Measurements from ENCODE around the gene ABHD12. TPM values are rescaled to one million over a fixed set of nuclear protein-coding genes. Genes with fewer than 3 reads are reported as not detected.

Gene ABHD12
- total RNA-seq, 2 experiments from 2014 or later = 13.0 to 14.7 TPM

DNA sequence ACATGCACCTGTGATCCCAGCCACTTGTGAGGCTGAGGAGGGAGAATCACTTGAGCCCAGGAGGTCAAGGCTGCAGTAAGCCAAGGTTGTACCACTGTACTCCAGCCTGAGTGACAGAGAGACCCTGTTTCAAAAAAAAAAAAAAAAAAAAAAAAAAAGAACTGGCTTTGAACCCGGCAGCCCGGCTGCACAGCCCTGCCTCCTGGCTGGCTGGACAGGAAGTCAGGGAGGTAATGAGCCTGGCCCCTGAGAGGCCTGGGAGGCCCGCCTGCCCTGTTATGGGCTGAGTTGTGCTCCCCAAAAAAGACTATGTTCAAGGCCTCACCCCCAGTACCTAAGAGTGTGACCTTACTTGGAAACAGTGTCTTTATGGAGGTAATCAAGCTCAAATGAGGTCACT, 65.6 kb downstream of the ABHD12 start:
- H3K27ac Mint-ChIP-seq = no peak overlapping the region
- H3K27me3 Mint-ChIP-seq (ENCODE audit: low read depth) = no peaks in the 10 kb centered on the region
- intact Hi-C loops (cut with micrococcal nuclease) = no loop called here
- CTCF ChIA-PET = interaction anchor here (1.5 kb wide), 1 partner anchor 29 kb away, joined by 4 read pairs; no protein-coding TSS in a partner anchor
- no peaks in the 10 kb centered on the region for H3K9me3 Mint-ChIP-seq
- no peak for DNase-seq
- H3K36me3 Mint-ChIP-seq (ENCODE audit: low read depth) = peaks cover 10% of the 10 kb centered on the region
- peaks cover 8% of the 10 kb centered on the region for H3K4me1 Mint-ChIP-seq (ENCODE audit: low read depth)
- no peak overlapping the region for H3K4me3 Mint-ChIP-seq

DNA sequence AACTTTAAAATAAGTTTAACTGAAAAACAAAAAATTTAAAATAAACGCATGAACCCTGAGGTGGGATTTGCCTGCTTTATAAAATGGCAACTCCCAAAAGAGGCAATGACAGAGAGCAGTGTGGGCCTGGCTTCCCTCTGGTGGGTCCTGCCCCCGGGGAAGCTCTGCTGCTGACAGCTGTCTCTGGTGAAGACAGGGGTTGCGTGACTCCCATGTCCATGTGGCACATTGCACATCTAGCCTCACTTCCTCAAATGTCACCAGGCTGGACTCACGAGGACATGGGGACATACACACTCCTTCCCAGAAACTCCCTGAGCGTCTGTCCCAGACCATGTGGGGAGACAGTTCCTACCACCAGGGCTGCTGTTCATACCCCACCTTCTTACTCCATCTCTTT, 66.2 kb downstream of the ABHD12 start:
- Mint-ChIP-seq H3K4me3 (no peak overlapping the region), H3K9me3 (no peaks in the 10 kb centered on the region), H3K27me3 (ENCODE audit: low read depth) (no peaks in the 10 kb centered on the region), H3K4me1 (ENCODE audit: low read depth) (peaks cover 3% of the 10 kb centered on the region), H3K36me3 (ENCODE audit: low read depth) (peaks cover 7% of the 10 kb centered on the region), H3K27ac (no peak overlapping the region)
- intact Hi-C loops (cut with micrococcal nuclease) = no loop called here
- CTCF ChIA-PET = interaction anchor here (1.5 kb wide), 1 partner anchor 29 kb away, joined by 4 read pairs; no protein-coding TSS in a partner anchor
- DNase-seq = no peak

DNA sequence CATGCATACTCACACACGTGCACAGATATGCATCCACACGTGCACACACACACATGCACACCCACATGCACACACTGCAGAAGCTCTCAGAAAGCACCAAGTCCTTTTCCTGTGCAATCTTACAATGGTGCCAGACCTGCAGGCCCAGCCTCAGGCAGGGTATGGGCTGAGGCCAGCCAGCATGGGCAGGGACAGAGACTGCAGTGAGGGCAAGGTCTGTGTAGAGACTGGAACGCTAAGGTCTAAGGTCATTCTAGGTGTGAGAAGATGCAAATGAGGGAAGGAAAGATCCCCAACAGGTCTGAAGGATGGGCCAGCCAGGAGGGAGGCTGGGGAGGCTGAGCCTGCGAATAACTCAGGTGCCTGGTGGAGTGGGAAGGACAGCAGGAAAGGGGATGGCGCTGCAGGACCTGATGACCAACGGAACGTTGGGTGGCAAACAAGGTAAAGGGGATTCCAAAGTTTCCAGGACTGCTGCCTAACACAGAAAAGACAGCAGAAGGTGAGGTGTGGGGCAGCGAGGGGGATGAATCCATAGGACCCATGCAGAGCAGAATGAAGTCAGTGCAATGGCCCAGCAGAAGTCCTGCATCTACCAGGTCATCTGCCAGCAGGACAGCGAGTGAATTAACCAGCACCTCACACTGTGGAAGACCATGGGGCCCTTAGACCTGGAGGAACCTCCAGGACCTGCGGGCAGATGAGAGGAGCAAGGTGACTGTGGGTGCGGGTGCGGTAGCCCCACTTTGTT, 67.0 kb downstream of the ABHD12 start:
- Mint-ChIP-seq H3K4me1 (ENCODE audit: low read depth) (peaks cover 3% of the 10 kb centered on the region), H3K36me3 (ENCODE audit: low read depth) (peaks cover 5% of the 10 kb centered on the region), H3K4me3 (no peak overlapping the region), H3K9me3 (no peaks in the 10 kb centered on the region), H3K27me3 (ENCODE audit: low read depth) (no peaks in the 10 kb centered on the region), H3K27ac (no peak overlapping the region)
- CTCF ChIA-PET = no interaction called here
- intact Hi-C loops (cut with micrococcal nuclease) = no loop called here
- no peak for DNase-seq

DNA sequence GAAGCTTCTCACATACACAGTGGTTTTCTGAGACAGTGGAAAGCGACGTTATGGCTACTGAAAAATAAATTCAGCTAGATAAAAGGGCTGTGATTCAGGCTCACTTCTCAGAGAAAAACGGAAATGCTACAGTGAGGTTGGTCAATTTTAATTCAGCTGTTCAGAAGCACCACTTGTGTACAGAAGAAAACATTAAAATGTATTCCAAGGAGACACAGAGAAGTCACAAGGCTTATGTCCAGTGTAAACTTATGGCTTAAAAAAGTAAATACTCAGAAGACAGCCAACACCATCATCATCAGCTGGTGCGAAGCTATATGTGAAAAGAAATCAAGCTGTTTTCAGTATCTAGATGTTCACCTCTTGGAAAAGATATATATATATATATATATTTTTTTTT, 68.6 kb downstream of the ABHD12 start:
- no peaks in the 10 kb centered on the region for H3K4me1 Mint-ChIP-seq (ENCODE audit: low read depth)
- DNase-seq = no peak
- H3K4me3 Mint-ChIP-seq = no peak overlapping the region
- no peaks in the 10 kb centered on the region for H3K27me3 Mint-ChIP-seq (ENCODE audit: low read depth)
- H3K27ac Mint-ChIP-seq = no peak overlapping the region
- no peaks in the 10 kb centered on the region for H3K9me3 Mint-ChIP-seq
- intact Hi-C loops (cut with micrococcal nuclease) = no loop called here
- H3K36me3 Mint-ChIP-seq (ENCODE audit: low read depth) = peaks cover 5% of the 10 kb centered on the region
- CTCF ChIA-PET = no interaction called here

DNA sequence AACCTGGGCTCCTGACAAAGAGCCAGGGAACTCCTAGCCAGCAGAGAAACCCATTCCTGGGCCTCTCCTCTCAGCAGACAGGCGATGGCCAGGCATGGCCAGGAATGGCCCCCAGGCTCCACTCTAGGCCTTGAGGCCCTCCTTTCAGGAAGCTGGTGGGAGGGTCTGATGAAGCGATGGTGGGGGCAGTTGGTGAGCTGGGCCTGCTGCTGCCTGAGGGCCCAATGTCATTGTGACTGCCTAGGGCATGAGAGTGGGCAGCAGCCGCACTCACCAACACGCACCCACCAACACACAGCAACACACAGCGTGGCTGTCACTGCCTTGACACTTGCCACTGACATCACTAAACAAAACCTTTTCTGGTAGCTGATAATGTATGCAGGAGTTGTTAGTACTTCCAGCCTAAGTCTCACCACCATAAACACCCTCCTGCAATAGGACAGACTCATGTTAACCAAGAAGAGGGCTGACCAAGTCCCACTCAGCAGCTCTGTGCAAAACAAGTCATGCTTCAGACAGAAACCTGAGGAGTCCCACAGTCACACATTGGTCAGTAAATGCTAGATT, 69.3 kb downstream of the ABHD12 start:
- Mint-ChIP-seq H3K27ac (no peak overlapping the region), H3K27me3 (ENCODE audit: low read depth) (no peaks in the 10 kb centered on the region)
- intact Hi-C loops (cut with micrococcal nuclease) = no loop called here

DNA sequence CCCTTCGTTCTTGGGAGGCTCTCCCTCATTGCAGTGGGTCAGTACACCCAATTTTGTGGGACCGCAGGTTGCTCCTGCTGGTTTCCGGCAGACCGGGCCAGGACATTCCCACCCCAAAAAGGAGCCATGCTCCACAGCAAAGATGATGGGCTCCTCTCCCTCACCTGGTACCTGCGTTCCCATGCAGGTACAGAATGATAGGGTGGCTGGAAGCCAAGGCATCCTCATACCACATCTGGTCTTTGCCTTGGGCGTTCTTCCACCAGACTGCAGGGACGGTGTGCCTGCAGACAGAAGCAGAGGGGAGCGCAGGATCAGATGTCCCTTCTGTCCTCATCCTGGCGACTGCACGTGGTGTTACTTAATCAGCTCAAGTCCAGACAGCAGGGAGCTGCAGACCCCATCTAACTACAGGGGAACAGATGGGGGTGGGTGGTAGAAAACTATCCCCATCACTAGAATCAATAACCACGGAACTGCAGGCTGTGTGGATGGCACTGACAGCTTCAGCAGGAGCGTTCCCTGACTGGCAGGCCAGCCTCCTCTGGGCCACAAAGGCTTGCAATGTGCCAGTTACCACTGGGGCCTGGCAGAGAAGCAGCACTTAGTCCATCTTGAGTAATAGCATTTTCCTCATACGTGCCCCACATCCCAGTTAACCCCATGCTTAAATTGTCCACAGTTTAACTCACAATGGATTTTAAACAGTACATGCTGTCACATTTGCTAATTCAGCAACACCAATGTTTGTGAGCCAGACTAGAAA, 70.4 kb downstream of the ABHD12 start:
- Mint-ChIP-seq H3K4me1 (ENCODE audit: low read depth) (no peaks in the 10 kb centered on the region), H3K27me3 (ENCODE audit: low read depth) (no peaks in the 10 kb centered on the region), H3K4me3 (no peak overlapping the region), H3K27ac (no peak overlapping the region), H3K36me3 (ENCODE audit: low read depth) (peaks cover 6% of the 10 kb centered on the region), H3K9me3 (no peaks in the 10 kb centered on the region)
- intact Hi-C loops (cut with micrococcal nuclease) = no loop called here
- DNase-seq = no peak
- CTCF ChIA-PET = interaction anchor here (0.7 to 1.5 kb wide), 2 partner anchors 79 to 361 kb away, joined by 3 to 5 read pairs; no protein-coding TSS in a partner anchor

More for the DNA sequence above, 69.3 kb downstream of the ABHD12 start:
- Mint-ChIP-seq H3K4me3 (no peak overlapping the region), H3K9me3 (no peaks in the 10 kb centered on the region), H3K4me1 (ENCODE audit: low read depth) (no peaks in the 10 kb centered on the region), H3K36me3 (ENCODE audit: low read depth) (peaks cover 5% of the 10 kb centered on the region)
- DNase-seq = no peak
- CTCF ChIA-PET = interaction anchor here (1.5 kb wide), 1 partner anchor 78 kb away, joined by 5 read pairs; no protein-coding TSS in a partner anchor

DNA sequence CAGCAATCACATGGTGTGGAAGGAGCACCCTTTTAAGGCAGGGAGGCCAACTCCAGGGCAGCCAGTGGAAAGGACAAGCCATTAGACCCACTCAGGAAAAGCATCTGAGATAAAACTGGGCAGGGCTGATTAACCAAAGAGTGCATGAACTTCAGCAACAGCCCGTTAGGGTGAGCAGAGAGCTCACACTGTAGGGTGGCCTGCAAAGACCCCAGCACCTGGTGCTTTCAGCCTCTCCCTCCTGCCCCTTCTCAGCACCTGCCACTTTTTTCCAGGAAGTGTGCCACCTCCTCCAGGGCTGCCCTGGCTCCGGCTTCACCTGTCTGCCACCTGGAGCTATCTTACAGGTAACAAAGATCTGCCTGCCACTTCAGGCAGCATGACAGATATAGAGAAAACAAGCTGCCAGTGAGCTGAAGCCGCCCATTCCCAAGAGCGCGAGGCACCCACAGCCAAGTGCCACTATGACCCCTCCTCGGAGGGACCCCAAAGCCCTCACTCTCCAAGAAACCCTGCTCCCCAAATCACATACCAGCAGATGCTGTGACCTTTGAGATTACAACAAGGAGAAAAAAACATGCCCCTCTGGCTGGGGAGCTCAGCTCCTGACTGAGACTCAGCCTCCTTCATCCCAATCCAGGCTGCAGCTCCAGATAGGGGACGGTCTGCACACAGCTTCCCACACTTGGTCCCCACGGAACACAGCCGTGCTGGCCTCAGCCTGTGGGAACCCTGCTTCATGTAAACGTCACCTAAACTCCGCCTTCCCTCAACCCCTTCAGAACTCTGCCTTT, 71.2 kb downstream of the ABHD12 start:
- no peak overlapping the region for H3K27ac Mint-ChIP-seq
- CTCF ChIA-PET = interaction anchor here (0.7 kb wide), 1 partner anchor 360 kb away, joined by 3 read pairs; no protein-coding TSS in a partner anchor
- intact Hi-C loops (cut with micrococcal nuclease) = no loop called here
- DNase-seq = no peak
- no peaks in the 10 kb centered on the region for H3K27me3 Mint-ChIP-seq (ENCODE audit: low read depth)
- H3K9me3 Mint-ChIP-seq = no peaks in the 10 kb centered on the region
- H3K4me1 Mint-ChIP-seq (ENCODE audit: low read depth) = no peaks in the 10 kb centered on the region
- H3K4me3 Mint-ChIP-seq = no peak overlapping the region
- peaks cover 6% of the 10 kb centered on the region for H3K36me3 Mint-ChIP-seq (ENCODE audit: low read depth)

DNA sequence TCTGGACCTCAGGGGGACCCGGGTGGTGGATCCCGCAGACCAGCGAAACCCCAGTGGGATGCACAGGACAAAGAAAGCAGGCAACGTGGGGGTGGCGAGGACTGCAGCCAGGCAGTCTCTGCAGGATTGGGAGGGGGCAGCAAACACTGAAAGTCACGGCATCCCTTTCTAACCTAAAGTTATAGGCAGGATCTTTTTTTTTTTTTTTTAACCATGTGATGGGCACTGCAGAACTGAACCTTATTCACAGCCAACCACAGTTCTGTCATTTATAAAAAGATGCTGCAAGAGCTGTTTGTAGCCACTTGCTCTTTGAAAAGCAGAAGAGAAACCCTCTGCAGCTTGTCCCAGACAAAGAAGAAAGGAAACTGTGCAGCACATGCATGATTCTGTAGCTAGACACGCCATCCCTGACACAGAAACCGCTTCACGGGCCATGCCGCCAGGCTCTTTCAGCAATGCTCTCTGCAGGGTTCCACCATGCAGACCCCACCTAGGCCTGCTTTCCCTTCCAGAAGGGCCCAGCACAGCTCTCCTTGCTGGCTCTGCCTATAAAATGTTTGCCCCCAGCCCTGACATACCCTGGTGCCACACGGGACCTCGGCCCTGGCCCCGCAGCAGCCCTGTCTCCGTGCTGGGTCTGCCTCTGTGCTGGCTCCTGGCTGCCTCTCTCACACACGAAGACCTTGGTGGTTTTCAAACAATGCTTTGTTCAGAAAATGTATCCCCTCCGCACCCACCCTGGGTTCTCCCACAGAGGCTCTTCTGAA, 72.0 kb downstream of the ABHD12 start:
- DNase-seq = no peak
- H3K27me3 Mint-ChIP-seq (ENCODE audit: low read depth) = no peaks in the 10 kb centered on the region
- H3K4me3 Mint-ChIP-seq = no peak overlapping the region
- intact Hi-C loops (cut with micrococcal nuclease) = no loop called here
- H3K9me3 Mint-ChIP-seq = no peaks in the 10 kb centered on the region
- CTCF ChIA-PET = no interaction called here
- no peak overlapping the region for H3K27ac Mint-ChIP-seq
- H3K36me3 Mint-ChIP-seq (ENCODE audit: low read depth) = peaks cover 4% of the 10 kb centered on the region
- H3K4me1 Mint-ChIP-seq (ENCODE audit: low read depth) = peaks cover 3% of the 10 kb centered on the region

DNA sequence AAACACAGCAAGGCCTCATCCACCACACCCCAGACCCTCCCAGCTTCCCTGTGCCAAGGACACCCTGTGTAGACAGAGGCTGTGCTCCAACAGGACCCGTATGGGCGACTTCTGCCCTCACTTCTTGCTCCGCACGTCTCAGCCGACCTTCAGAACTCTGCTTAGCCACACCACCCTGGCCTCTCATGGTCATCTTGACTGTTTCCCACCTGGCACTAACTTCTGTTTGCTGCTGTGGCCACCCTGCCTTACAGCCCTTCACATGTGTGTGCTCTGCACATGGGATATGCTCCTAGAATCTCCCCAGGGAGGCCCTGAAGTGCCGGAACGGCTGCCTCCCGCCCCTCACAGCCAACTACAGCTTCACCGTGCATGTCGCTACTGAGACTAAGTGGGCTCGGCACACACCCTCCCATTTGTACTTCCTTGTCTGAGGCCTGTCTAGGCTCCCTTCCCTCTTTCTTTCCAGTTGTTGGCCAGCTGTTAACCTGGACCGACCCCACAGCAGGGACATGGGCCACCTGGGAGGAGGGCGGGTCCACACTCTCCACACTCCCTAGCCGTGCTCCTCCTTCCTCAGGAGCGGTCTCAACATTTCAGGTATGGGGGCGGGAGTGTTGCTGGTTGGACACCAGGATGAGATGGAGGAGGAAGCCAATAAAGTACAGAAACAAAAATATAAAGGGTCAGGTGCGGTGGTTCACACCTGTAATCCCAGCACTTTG, 73.1 kb downstream of the ABHD12 start:
- H3K9me3 Mint-ChIP-seq = no peaks in the 10 kb centered on the region

DNA sequence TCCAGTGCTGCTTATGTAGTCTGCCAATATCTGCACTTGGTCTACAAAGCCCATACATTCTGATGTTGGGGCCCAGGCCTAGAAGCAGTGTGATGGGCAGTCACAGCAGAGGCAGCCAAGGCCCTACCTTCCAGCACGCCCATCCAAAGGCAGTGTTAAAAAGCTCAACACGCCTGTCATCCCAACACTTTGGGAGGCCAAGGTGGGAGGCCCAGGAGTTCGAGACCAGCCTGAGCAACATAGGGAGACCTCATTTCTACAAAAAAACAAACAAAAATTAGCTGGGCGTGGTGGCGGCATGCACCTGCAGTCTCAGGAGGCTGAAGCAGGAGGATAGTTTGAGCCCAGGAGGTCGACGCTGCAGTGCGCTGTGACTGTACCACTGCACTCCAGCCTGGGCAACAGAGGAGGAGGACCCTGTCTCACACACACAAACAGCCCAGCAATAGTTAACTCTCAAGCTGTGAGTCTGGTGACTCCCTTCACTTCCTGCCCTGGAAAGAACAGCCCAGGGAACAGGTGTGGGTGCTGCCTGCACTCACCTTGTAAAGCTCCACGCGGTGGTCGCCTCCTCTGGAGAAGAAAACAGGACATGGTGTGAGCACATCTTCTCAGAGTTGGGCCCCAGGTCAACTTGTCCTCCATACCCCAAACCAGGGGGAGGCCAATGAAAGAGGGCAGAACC, 74.0 kb downstream of the ABHD12 start:
- no peak for DNase-seq
- Mint-ChIP-seq H3K27me3 (ENCODE audit: low read depth) (no peaks in the 10 kb centered on the region), H3K4me1 (ENCODE audit: low read depth) (peaks cover 11% of the 10 kb centered on the region), H3K36me3 (ENCODE audit: low read depth) (peaks cover 3% of the 10 kb centered on the region), H3K9me3 (no peaks in the 10 kb centered on the region), H3K4me3 (no peak overlapping the region), H3K27ac (no peak overlapping the region)
- CTCF ChIA-PET = no interaction called here
- intact Hi-C loops (cut with micrococcal nuclease) = no loop called here

More for the DNA sequence above, 73.1 kb downstream of the ABHD12 start:
- Mint-ChIP-seq H3K4me1 (ENCODE audit: low read depth) (peaks cover 7% of the 10 kb centered on the region), H3K27me3 (ENCODE audit: low read depth) (no peaks in the 10 kb centered on the region), H3K4me3 (no peak overlapping the region), H3K36me3 (ENCODE audit: low read depth) (peaks cover 3% of the 10 kb centered on the region), H3K27ac (no peak overlapping the region)
- DNase-seq = no peak
- CTCF ChIA-PET = no interaction called here
- intact Hi-C loops (cut with micrococcal nuclease) = no loop called here
